Keratinocyte (primary cell): ENCODE results near the gene DMD. TPM values are rescaled to one million over a fixed set of nuclear protein-coding genes. Genes with fewer than 3 reads are reported as not detected.

Source experiments
- DNase-seq: peaks from one replicate; pipeline ENCODE4 v3.0.0-alpha.2; 2011; ENCODE audit warnings: low read depth, missing footprints, low spot score
- FAIRE-seq: peaks from 2 replicates; lab custom pipeline; 2011; peaks lifted over from hg19 to GRCh38; lab: Jason Lieb, UNC
- H2AFZ ChIP-seq: 2 replicates; pipeline ENCODE4 v1.6.0; 2012; ENCODE audit warnings: low read length, control low read depth, inconsistent platforms; ENCODE audit not compliant: control insufficient read depth
- H3K27ac ChIP-seq: 2 replicates; pipeline ENCODE4 v1.5.1; 2011; ENCODE audit warnings: low read length; ENCODE audit not compliant: control insufficient read depth, insufficient read depth
- H3K27me3 ChIP-seq: 3 replicates; pipeline ENCODE4 v1.6.0; 2011; ENCODE audit warnings: low read length; ENCODE audit not compliant: control insufficient read depth, insufficient read depth; ENCODE audit errors: extremely low read depth
- H3K36me3 ChIP-seq, 2 experiments: 2 replicates in 1 of 2; 3 replicates in 1 of 2; pipeline ENCODE4 v1.5.1; 2011; ENCODE audit warnings: low read length in 2 of 2, mild to moderate bottlenecking in 1 of 2; ENCODE audit not compliant: control insufficient read depth in 2 of 2, insufficient read depth in 2 of 2; ENCODE audit errors: extremely low read depth in 1 of 2
- H3K4me1 ChIP-seq: 3 replicates; pipeline ENCODE4 v1.5.1; 2011; ENCODE audit warnings: low read length; ENCODE audit not compliant: control insufficient read depth, insufficient read depth; ENCODE audit errors: extremely low read depth
- H3K4me2 ChIP-seq: 3 replicates; pipeline ENCODE4 v1.6.0; 2011; ENCODE audit warnings: low read depth, low read length; ENCODE audit not compliant: control insufficient read depth, insufficient read depth; ENCODE audit errors: extremely low read depth
- H3K4me3 ChIP-seq, 3 experiments: fragments of 200-600 bp in 1 of 3; sonication (generic) in 1 of 3; 2 replicates in 2 of 3; 3 replicates in 1 of 3; pipeline ENCODE4 v1.5.1; 2011 to 2016; ENCODE audit warnings: low read length in 3 of 3, mild to moderate bottlenecking in 3 of 3, control low read depth in 2 of 3, inconsistent platforms in 1 of 3, low read depth in 1 of 3, mixed read lengths in 1 of 3, mixed run types in 1 of 3, moderate library complexity in 1 of 3; ENCODE audit not compliant: control insufficient read depth in 2 of 3, insufficient read depth in 2 of 3; ENCODE audit errors: extremely low read depth in 1 of 3
- H3K79me2 ChIP-seq: 2 replicates; pipeline ENCODE4 v1.6.0; 2012; ENCODE audit warnings: low read length; ENCODE audit not compliant: control insufficient read depth, insufficient read depth
- H3K9ac ChIP-seq: 3 replicates; pipeline ENCODE4 v1.6.0; 2011; ENCODE audit warnings: low read length; ENCODE audit not compliant: control insufficient read depth, insufficient read depth; ENCODE audit errors: extremely low read depth
- H3K9me1 ChIP-seq: 3 replicates; pipeline ENCODE4 v1.6.0; 2011; ENCODE audit warnings: low read length; ENCODE audit not compliant: control insufficient read depth, insufficient read depth; ENCODE audit errors: extremely low read depth
- H3K9me3 ChIP-seq: 2 replicates; pipeline ENCODE4 v1.5.1; 2012; ENCODE audit warnings: low read depth, low read length; ENCODE audit not compliant: control insufficient read depth
- H4K20me1 ChIP-seq: 3 replicates; pipeline ENCODE4 v1.6.0; 2011; ENCODE audit warnings: low read length; ENCODE audit not compliant: control insufficient read depth, insufficient read depth; ENCODE audit errors: extremely low read depth
- EZH2 ChIP-seq: IDR thresholded peaks from one replicate; pipeline ENCODE4 v1.6.1; 2012; ENCODE audit warnings: inconsistent platforms, mild to moderate bottlenecking, low read length, moderate library complexity
- dilution Hi-C: fragments of 300-500 bp; cut with MboI; formaldehyde crosslinking; loops from one replicate; pipeline ENCODE4 v1.7.0; 2020; ENCODE audit warnings: low sequenced_read_pairs; ENCODE audit not compliant: extremely low pct_ligation_motif_present
- polyA plus RNA-seq, 5 experiments: library from polyadenylated mRNA; depleted of rRNA in 3 of 5; stranded (reverse) in 3 of 5; stranded (forward) in 1 of 5; unstranded in 1 of 5; fragments of >200 nt; gene quantifications; 1 replicate in 1 of 5; 2 replicates in 3 of 5; 3 replicates in 1 of 5; pipeline versions ENCODE4 v1.2.1 to v1.2.3, GENCODE V29; 2011 to 2012; ENCODE audit warnings: missing spikeins in 2 of 5, low read depth in 1 of 5, low replicate concordance in 1 of 5
- TF ChIP-seq, protein P1 (sequence below), 3 experiments: IDR thresholded peaks in 1 of 3; conservative IDR thresholded peaks in 1 of 3; optimal IDR thresholded peaks in 1 of 3; 2 replicates in 2 of 3; 3 replicates in 1 of 3; pipeline versions ENCODE3 to v1.5.1; 2011; ENCODE audit warnings: low read length in 3 of 3, mild to moderate bottlenecking in 3 of 3, moderate library complexity in 2 of 3, control low read depth in 1 of 3, inconsistent platforms in 1 of 3; ENCODE audit not compliant: insufficient read depth in 2 of 3; ENCODE audit errors: extremely low read depth in 1 of 3

Gene DMD
- polyA plus RNA-seq, 1 donor (not counting 4 experiments of a cell fraction or from before 2014, with no cell fraction given), result 8.9 TPM

DNA sequence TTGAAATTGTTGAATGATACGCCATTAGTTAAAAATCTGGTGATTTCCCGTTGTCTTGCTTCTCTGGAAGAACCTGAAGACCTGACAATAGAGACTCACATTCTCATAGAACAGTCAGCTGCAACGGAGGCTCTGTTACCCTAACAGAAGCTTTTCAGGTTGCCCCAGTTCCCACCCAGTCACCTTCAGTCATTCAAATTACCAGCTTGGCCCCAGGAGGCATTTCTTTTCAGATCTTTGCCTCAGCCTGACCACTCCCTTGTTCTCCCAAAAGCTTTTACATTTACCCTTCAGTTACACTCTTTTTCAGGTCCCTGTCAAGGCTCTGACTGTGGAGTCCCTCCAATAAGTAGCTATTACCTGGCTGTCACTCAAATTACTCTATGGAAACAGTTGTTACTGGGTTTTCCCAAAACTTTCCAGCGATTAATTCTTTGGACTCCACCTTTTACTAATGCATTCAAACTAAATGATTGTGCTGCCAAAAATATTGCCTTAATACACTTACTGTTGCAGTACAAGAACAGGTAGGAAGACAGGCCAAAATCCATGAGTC is 1977.3 kb downstream of the DMD start:
- Histone ChIP-seq H3K27ac (no peak overlapping the region), H3K9ac (no peak overlapping the region), H3K4me1 (no peaks in the 10 kb centered on the region), H4K20me1 (no peaks in the 10 kb centered on the region), H3K27me3 (no peaks in the 10 kb centered on the region), H3K4me2 (no peak overlapping the region), H2AFZ (no peak overlapping the region), H3K79me2 (no peaks in the 10 kb centered on the region), H3K36me3 (no peaks in the 10 kb centered on the region), H3K4me3 (no peak overlapping the region), H3K9me3 (no peaks in the 10 kb centered on the region), H3K9me1 (no peaks in the 10 kb centered on the region)
- TF ChIP-seq, protein P1, sequence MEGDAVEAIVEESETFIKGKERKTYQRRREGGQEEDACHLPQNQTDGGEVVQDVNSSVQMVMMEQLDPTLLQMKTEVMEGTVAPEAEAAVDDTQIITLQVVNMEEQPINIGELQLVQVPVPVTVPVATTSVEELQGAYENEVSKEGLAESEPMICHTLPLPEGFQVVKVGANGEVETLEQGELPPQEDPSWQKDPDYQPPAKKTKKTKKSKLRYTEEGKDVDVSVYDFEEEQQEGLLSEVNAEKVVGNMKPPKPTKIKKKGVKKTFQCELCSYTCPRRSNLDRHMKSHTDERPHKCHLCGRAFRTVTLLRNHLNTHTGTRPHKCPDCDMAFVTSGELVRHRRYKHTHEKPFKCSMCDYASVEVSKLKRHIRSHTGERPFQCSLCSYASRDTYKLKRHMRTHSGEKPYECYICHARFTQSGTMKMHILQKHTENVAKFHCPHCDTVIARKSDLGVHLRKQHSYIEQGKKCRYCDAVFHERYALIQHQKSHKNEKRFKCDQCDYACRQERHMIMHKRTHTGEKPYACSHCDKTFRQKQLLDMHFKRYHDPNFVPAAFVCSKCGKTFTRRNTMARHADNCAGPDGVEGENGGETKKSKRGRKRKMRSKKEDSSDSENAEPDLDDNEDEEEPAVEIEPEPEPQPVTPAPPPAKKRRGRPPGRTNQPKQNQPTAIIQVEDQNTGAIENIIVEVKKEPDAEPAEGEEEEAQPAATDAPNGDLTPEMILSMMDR (optimal IDR thresholded peaks at IDR 0.05 in 1 of 3, IDR thresholded peaks at IDR 0.05 in 1 of 3, conservative IDR thresholded peaks at IDR 0.05 in 1 of 3; ENCODE audit: extremely low read depth in 1 of 3, insufficient read depth in 2 of 3, low read length in 3 of 3), result no peak
- no peak for TF ChIP-seq EZH2
- FAIRE-seq (no peak), DNase-seq (no peak)
- dilution Hi-C loops, result no loop called here

DNA sequence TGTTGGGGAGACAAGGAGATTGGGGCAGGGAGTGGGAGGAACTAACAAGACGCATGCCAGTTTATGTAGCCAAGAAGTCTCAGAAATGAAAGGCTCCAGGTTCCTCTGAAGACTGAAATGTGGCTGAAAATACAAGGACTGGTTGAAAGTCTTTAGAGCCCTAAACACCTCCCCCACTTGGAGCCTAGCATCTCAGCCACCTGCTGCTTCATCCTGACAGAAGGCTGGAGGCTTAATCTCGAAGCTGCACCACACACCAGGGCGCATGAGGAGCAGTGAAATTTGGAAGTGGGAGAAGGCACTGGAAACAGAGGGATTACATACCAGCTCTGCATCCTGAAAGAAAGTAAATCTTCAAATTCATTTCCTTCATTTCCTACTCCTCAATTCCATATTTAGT is 1978.8 kb downstream of the DMD start:
- no peak for DNase-seq
- H3K9ac ChIP-seq, result no peak overlapping the region
- FAIRE-seq, result no peak
- H3K9me3 ChIP-seq, result no peaks in the 10 kb centered on the region
- no peaks in the 10 kb centered on the region for H3K9me1 ChIP-seq
- no peaks in the 10 kb centered on the region for H3K79me2 ChIP-seq
- H3K4me3 ChIP-seq, result no peak overlapping the region
- no peak overlapping the region for H2AFZ ChIP-seq
- H4K20me1 ChIP-seq, result no peaks in the 10 kb centered on the region
- no peaks in the 10 kb centered on the region for H3K27me3 ChIP-seq
- no peak overlapping the region for H3K4me2 ChIP-seq
- no peaks in the 10 kb centered on the region for H3K36me3 ChIP-seq
- no peaks in the 10 kb centered on the region for H3K4me1 ChIP-seq
- dilution Hi-C loops, result no loop called here
- TF ChIP-seq EZH2, result no peak
- TF ChIP-seq, protein P1 (optimal IDR thresholded peaks at IDR 0.05 in 1 of 3, IDR thresholded peaks at IDR 0.05 in 1 of 3, conservative IDR thresholded peaks at IDR 0.05 in 1 of 3; ENCODE audit: extremely low read depth in 1 of 3, insufficient read depth in 2 of 3, low read length in 3 of 3), result no peak
- no peak overlapping the region for H3K27ac ChIP-seq
